GM12878 (cell line): Measurements from ENCODE around the gene ELAVL4. TPM values are rescaled to one million over a fixed set of nuclear protein-coding genes. Genes with fewer than 3 reads are reported as not detected.

Experiments
- ATAC-seq: fragments of 200-7000 bp; cut with Tn5 transposase; 3 replicates; pipeline ENCODE4 v1.9.1; 2020; ENCODE audit warnings: mild to moderate bottlenecking, moderate library complexity
- BruUV-seq: library from RNA; stranded (reverse); fragments of 400-500 nt; replicated peaks from 2 replicates; lab custom pipeline; 2021; lab: Mats Ljungman, UMichigan
- CTCF ChIA-PET: fragments of 300-600 bp; sonication (Branson Sonifier 250); formaldehyde crosslinking; extraction: SDS; loops from one replicate; lab custom pipeline; 2021; ENCODE audit warnings: inconsistent platforms; lab: Yijun Ruan, JAX
- POLR2A ChIA-PET: fragments of 350-600 bp; formaldehyde crosslinking; extraction: SDS; loops from one replicate; lab custom pipeline; 2021; ENCODE audit warnings: inconsistent platforms; lab: Charles Lee
- RAD21 ChIA-PET: fragments of 300-600 bp; sonication (Branson Sonifier 250); formaldehyde crosslinking; loops from one replicate; lab custom pipeline; 2023; ENCODE audit warnings: antibody characterized with exemption; ENCODE audit not compliant: unreplicated experiment; lab: Charles Lee
- SMC1A ChIA-PET: fragments of 300-600 bp; sonication (Branson Sonifier 250); formaldehyde crosslinking; loops from one replicate; lab custom pipeline; 2023; ENCODE audit not compliant: unreplicated experiment, uncharacterized antibody; lab: Charles Lee
- DNase-seq: peaks from one replicate; pipeline ENCODE4 v3.0.0-alpha.2; 2011; ENCODE audit warnings: low read depth, low spot score
- FAIRE-seq: peaks from 3 replicates; lab custom pipeline; 2011; peaks lifted over from hg19 to GRCh38; lab: Jason Lieb, UNC
- H2AFZ ChIP-seq: 2 replicates; pipeline ENCODE4 v1.6.0; 2011; ENCODE audit warnings: low read depth, low read length, control low read depth; ENCODE audit not compliant: control insufficient read depth
- H3K27ac ChIP-seq: 2 replicates; pipeline ENCODE4 v1.5.1; 2011; ENCODE audit warnings: control low read depth; ENCODE audit not compliant: control insufficient read depth, insufficient read depth
- H3K27me3 ChIP-seq, 2 experiments: replicated peaks in 1 of 2; 2 replicates each; pipeline versions ENCODE4 v1.6.0 to v1.6.1; 2011; ENCODE audit warnings: low read length in 1 of 2; ENCODE audit not compliant: control insufficient read depth in 2 of 2, insufficient read depth in 2 of 2
- H3K36me3 ChIP-seq, 2 experiments: 2 replicates each; pipeline ENCODE4 v1.5.1; 2011; ENCODE audit warnings: low read length in 1 of 2; ENCODE audit not compliant: control insufficient read depth in 2 of 2, insufficient read depth in 2 of 2
- H3K4me1 ChIP-seq: 2 replicates; pipeline ENCODE4 v1.6.1; 2011; ENCODE audit warnings: mild to moderate bottlenecking, low read length, moderate library complexity, mixed read lengths; ENCODE audit not compliant: control insufficient read depth, insufficient read depth
- H3K4me2 ChIP-seq: 2 replicates; pipeline ENCODE4 v1.6.0; 2011; ENCODE audit warnings: control low read depth; ENCODE audit not compliant: control insufficient read depth, insufficient read depth
- H3K4me3 ChIP-seq: fragments of 200-600 bp; sonication (generic); 2 replicates; pipeline ENCODE4 v1.5.1; 2016
- H3K79me2 ChIP-seq: 2 replicates; pipeline ENCODE4 v1.6.0; 2011; ENCODE audit warnings: low read length; ENCODE audit not compliant: control insufficient read depth, insufficient read depth
- H3K9ac ChIP-seq: 2 replicates; pipeline ENCODE4 v1.8.0; 2011; ENCODE audit warnings: low read length, control low read depth, mixed read lengths; ENCODE audit not compliant: control insufficient read depth, insufficient read depth
- H3K9me3 ChIP-seq: replicated peaks from 3 replicates; pipeline ENCODE4 v1.5.1; 2011; ENCODE audit warnings: mild to moderate bottlenecking, low read length; ENCODE audit not compliant: control insufficient read depth, insufficient read depth
- H4K20me1 ChIP-seq: 2 replicates; pipeline ENCODE4 v1.6.0; 2011; ENCODE audit not compliant: control insufficient read depth, insufficient read depth
- CEBPB ChIP-seq, 2 experiments: fragments of 150-350 bp in 1 of 2; IDR thresholded peaks; 2 replicates each; pipeline ENCODE4 v1.6.1; 2012 to 2014; ENCODE audit warnings: low read depth in 2 of 2, low read length in 2 of 2, borderline replicate concordance in 1 of 2, inconsistent platforms in 1 of 2
- ELK1 ChIP-seq: IDR thresholded peaks from 2 replicates; pipeline ENCODE4 v1.6.1; 2012; ENCODE audit warnings: low read depth, low read length, improper control_type of control experiment
- ESRRA ChIP-seq: IDR thresholded peaks from 2 replicates; pipeline ENCODE4 v1.6.1; 2012; ENCODE audit warnings: mild to moderate bottlenecking, low read length, improper control_type of control experiment
- MXI1 ChIP-seq: fragments of 150-350 bp; IDR thresholded peaks from 2 replicates; pipeline ENCODE4 v1.6.1; 2011; ENCODE audit warnings: low read depth, mild to moderate bottlenecking, inconsistent platforms, low read length, improper control_type of control experiment
- NFXL1 ChIP-seq: fragments of 450-650 bp; IDR thresholded peaks from 2 replicates; pipeline ENCODE4 v1.6.1; 2017; ENCODE audit warnings: antibody characterized with exemption, mild to moderate bottlenecking, borderline replicate concordance
- NR2F1 ChIP-seq: fragments of 450-650 bp; conservative IDR thresholded peaks from 2 replicates; pipeline ENCODE4 v1.6.1; 2017; ENCODE audit warnings: mild to moderate bottlenecking
- PBX3 ChIP-seq: IDR thresholded peaks from 2 replicates; pipeline ENCODE4 v1.6.1; 2011; ENCODE audit warnings: mild to moderate bottlenecking, low read depth, low read length, moderate library complexity; ENCODE audit not compliant: insufficient replicate concordance
- POLR2AphosphoS2 ChIP-seq: IDR thresholded peaks from 2 replicates; pipeline ENCODE4 v1.6.1; 2011; ENCODE audit warnings: low read depth, mild to moderate bottlenecking, low read length, improper control_type of control experiment, moderate library complexity
- REST ChIP-seq: IDR thresholded peaks from 2 replicates; pipeline ENCODE4 v1.6.1; 2012; ENCODE audit warnings: mild to moderate bottlenecking, low read depth, low read length
- RUNX3 ChIP-seq: IDR thresholded peaks from 2 replicates; pipeline ENCODE4 v1.6.1; 2012; ENCODE audit warnings: low read length, inconsistent platforms
- SRF ChIP-seq, 2 experiments: IDR thresholded peaks; 2 replicates each; pipeline ENCODE4 v1.6.1; 2011; ENCODE audit warnings: low read depth in 2 of 2, low read length in 2 of 2, mild to moderate bottlenecking in 1 of 2, moderate library complexity in 1 of 2
- TCF7 ChIP-seq: IDR thresholded peaks from 2 replicates; pipeline ENCODE4 v1.6.1; 2014; ENCODE audit warnings: antibody characterized with exemption, borderline replicate concordance
- WRNIP1 ChIP-seq: IDR thresholded peaks from 2 replicates; pipeline ENCODE4 v1.6.1; 2011; ENCODE audit warnings: low read depth, low read length, improper control_type of control experiment, borderline replicate concordance
- ZBTB4 ChIP-seq: fragments of 450-650 bp; formaldehyde crosslinking; IDR thresholded peaks from 2 replicates; pipeline ENCODE4 v1.4.0; 2022; ENCODE audit warnings: mild to moderate bottlenecking, moderate library complexity
- WGBS: methylation state at CpG from one replicate; pipeline ENCODE4 v1.1.6; 2016; ENCODE audit warnings: low lambda C conversion rate; ENCODE audit not compliant: insufficient replicate concordance, insufficient coverage; ENCODE audit errors: missing lambda C conversion rate; 5-methylcytosine and 5-hydroxymethylcytosine counted together
- in situ Hi-C: fragments of 300-500 bp; cut with MboI; formaldehyde crosslinking; loops from 9 replicates; pipeline ENCODE4 v1.14.3; 2018; ENCODE audit warnings: mixed read lengths
- intact Hi-C: fragments of 100-400 bp; cut with micrococcal nuclease; formaldehyde crosslinking; loops from one replicate; pipeline ENCODE4 v1.14.2; 2022; ENCODE audit not compliant: unreplicated experiment
- polyA plus RNA-seq, 11 experiments: library from polyadenylated mRNA; depleted of rRNA in 4 of 11; unstranded in 6 of 11; stranded (reverse) in 5 of 11; fragments of >200 nt; fragmentation: Nextera tagmentation in 4 of 11; fragmentation: Illumina TruSeq in 1 of 11; extraction: Ambion mirVana in 4 of 11; extraction: Trizol in 1 of 11; gene quantifications; 1 replicate in 1 of 11; 2 replicates in 10 of 11; pipeline versions ENCODE4 v1.2.1 to v1.2.3, GENCODE V29; 2011 to 2016; ENCODE audit warnings: inconsistent platforms in 2 of 11, missing spikeins in 2 of 11, low read depth in 1 of 11
- total RNA-seq, 4 experiments: library from RNA; depleted of rRNA in 3 of 4; stranded (reverse); fragments of >200 nt in 3 of 4; fragmentation: Illumina TruSeq in 1 of 4; extraction: Trizol in 1 of 4; gene quantifications; 2 replicates each; pipeline versions ENCODE4 v1.2.1 to v1.2.3, GENCODE V29; 2013 to 2021

Gene ELAVL4
- total and polyA plus RNA-seq, 10 of the 15 experiments (the other 5 are each of a cell fraction or from before 2014, with no cell fraction given) = 0.10 to 0.53 (median 0.17) TPM; not detected in 6

- Histone ChIP-seq H3K27me3 (no peaks in the 10 kb centered on the region), H3K4me2 (no peak overlapping the region), H3K79me2 (no peaks in the 10 kb centered on the region), H2AFZ (no peak overlapping the region), H3K9ac (no peak overlapping the region), H3K4me3 (no peak overlapping the region), H3K27ac (no peak overlapping the region), H3K36me3 (no peaks in the 10 kb centered on the region), H4K20me1 (no peaks in the 10 kb centered on the region), H3K9me3 (no peaks in the 10 kb centered on the region), H3K4me1 (0 out of 2 replicates have a peak, but pooled peaks cover 3% of the 10 kb centered on the region)
- POLR2A ChIA-PET = no interaction called here
- DNase-seq (no peak), ATAC-seq (no peak), FAIRE-seq (no peak)
- RAD21 ChIA-PET = no interaction called here
- TF ChIP-seq WRNIP1 (no peak), POLR2AphosphoS2 (no peak), SRF (IDR thresholded peaks at IDR 0.05; ENCODE audit: low read depth in 2 of 2, low read length in 2 of 2) (no peak), REST (no peak), TCF7 (no peak), NFXL1 (no peak), MXI1 (no peak), ZBTB4 (CRISPR knock-in tag) (no peak), ELK1 (no peak), PBX3 (no peak), RUNX3 (no peak), NR2F1 (no peak), ESRRA (no peak), CEBPB (IDR thresholded peaks at IDR 0.05; ENCODE audit: borderline replicate concordance in 1 of 2, low read depth in 2 of 2, low read length in 2 of 2) (no peak)
- SMC1A ChIA-PET = no interaction called here
- in situ Hi-C loops (no loop called here), intact Hi-C loops (no loop called here)
- WGBS = 21% methylated on average over 1 of the region's 1 CpG
- CTCF ChIA-PET = no interaction called here
- BruUV-seq = no TSS peak
Observed at GRCh38 chr1:50246869-50247268, 138.1 kb downstream of the ELAVL4 start.
